ENCODE results near the gene SH3BP4.

DNA sequence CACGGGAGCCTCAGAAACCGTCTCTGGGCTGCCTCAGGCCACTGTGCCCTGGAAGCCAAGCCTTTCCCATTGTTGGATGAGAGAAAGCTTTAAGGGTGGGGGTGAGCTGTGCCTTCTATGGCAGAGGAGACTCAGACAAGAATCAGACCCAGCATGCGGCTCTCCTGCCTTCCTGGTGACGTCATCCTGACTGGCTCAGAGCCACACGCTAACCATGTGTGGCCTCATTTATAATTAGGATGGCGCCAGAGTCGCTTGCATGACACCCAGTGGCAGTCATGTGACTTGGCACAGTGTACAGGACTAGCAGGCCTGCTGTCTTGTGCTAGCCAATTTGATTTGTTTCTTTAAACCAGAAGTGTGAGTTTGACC is 99.1 kb downstream of the SH3BP4 start:
- TF ChIP-seq POLR2A (IDR thresholded peaks at IDR 0.05; ENCODE audit: low read length) (no peak), GATA1 (IDR thresholded peaks at IDR 0.05; ENCODE audit: low read depth, low read length) (no peak)

Measured in erythroblast (primary cell).